ENCODE results near the gene RBM18.

DNA sequence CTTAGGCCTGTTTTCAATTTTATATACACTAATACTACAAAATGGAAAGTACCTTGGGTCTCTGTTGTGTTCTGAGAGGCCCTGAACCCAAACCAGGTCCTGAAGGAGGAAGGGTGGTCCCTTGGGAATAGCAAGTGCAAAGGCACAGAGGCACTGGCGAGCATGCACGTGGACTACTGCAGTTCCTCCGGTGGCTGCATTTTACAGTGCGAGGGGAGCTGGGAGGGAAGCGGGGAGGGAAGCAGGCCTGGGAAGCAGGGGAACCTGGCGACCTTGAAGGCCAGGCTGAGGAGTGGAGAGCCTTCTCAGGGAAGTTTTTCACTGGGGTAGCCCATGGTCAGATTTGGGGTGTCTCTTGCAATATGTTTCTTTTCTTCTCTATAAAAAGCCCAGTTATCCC, 71.0 kb downstream of the RBM18 start:
- TF ChIP-seq, protein P1, sequence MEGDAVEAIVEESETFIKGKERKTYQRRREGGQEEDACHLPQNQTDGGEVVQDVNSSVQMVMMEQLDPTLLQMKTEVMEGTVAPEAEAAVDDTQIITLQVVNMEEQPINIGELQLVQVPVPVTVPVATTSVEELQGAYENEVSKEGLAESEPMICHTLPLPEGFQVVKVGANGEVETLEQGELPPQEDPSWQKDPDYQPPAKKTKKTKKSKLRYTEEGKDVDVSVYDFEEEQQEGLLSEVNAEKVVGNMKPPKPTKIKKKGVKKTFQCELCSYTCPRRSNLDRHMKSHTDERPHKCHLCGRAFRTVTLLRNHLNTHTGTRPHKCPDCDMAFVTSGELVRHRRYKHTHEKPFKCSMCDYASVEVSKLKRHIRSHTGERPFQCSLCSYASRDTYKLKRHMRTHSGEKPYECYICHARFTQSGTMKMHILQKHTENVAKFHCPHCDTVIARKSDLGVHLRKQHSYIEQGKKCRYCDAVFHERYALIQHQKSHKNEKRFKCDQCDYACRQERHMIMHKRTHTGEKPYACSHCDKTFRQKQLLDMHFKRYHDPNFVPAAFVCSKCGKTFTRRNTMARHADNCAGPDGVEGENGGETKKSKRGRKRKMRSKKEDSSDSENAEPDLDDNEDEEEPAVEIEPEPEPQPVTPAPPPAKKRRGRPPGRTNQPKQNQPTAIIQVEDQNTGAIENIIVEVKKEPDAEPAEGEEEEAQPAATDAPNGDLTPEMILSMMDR (IDR thresholded peaks at IDR 0.05; ENCODE audit: low read length): no peak
- no peak for TF ChIP-seq EZH2 (IDR thresholded peaks at IDR 0.05; ENCODE audit: borderline replicate concordance, low read length)
